ENCODE results near the gene CMTM6. TPM values are rescaled to one million over a fixed set of nuclear protein-coding genes. Genes with fewer than 3 reads are reported as not detected.
"Not testable (repeated sequence)": the region's sequence is repeated elsewhere in the genome, so short reads cannot be mapped to it uniquely, and the experiment has no call there.

Gene CMTM6
- total RNA-seq, 1 donor from 2014 or later = 44.0 TPM

GRCh38 chr3:32482693-32483092 is 20.0 kb downstream of the CMTM6 start:
- peaks cover 39% of the 10 kb centered on the region for H3K36me3 Mint-ChIP-seq
- H3K4me1 Mint-ChIP-seq = peaks cover 5% of the 10 kb centered on the region
- no peak for TF ChIP-seq CTCF (IDR thresholded peaks at IDR 0.05; ENCODE audit: unreplicated experiment)
- H3K27me3 Mint-ChIP-seq (ENCODE audit: low read depth) = no peaks in the 10 kb centered on the region
- DNase-seq (ENCODE audit: low spot score in 2 of 2, unreplicated experiment in 2 of 2) = no peak
- no peak overlapping the region for H3K27ac Mint-ChIP-seq
- no peak overlapping the region for H3K4me3 Mint-ChIP-seq
- peaks cover 3% of the 10 kb centered on the region for H3K9me3 Mint-ChIP-seq

GRCh38 chr3:32481791-32482631 is 20.6 kb downstream of the CMTM6 start:
- TF ChIP-seq CTCF (IDR thresholded peaks at IDR 0.05; ENCODE audit: unreplicated experiment) = no peak
- H3K4me3 Mint-ChIP-seq = no peak overlapping the region
- no peak overlapping the region for H3K27ac Mint-ChIP-seq
- peaks cover 42% of the 10 kb centered on the region for H3K36me3 Mint-ChIP-seq
- no peaks in the 10 kb centered on the region for H3K27me3 Mint-ChIP-seq (ENCODE audit: low read depth)
- DNase-seq (ENCODE audit: low spot score in 2 of 2, unreplicated experiment in 2 of 2) = no peak
- peaks cover 3% of the 10 kb centered on the region for H3K9me3 Mint-ChIP-seq
- peaks cover 5% of the 10 kb centered on the region for H3K4me1 Mint-ChIP-seq

GRCh38 chr3:32480604-32481003 is 22.0 kb downstream of the CMTM6 start:
- H3K27me3 Mint-ChIP-seq (ENCODE audit: low read depth) = no peaks in the 10 kb centered on the region
- peaks cover 3% of the 10 kb centered on the region for H3K9me3 Mint-ChIP-seq
- no peak overlapping the region for H3K27ac Mint-ChIP-seq
- peaks cover 43% of the 10 kb centered on the region for H3K36me3 Mint-ChIP-seq
- no peak for DNase-seq (ENCODE audit: low spot score in 2 of 2, unreplicated experiment in 2 of 2)
- no peak for TF ChIP-seq CTCF (IDR thresholded peaks at IDR 0.05; ENCODE audit: unreplicated experiment)
- peaks cover 5% of the 10 kb centered on the region for H3K4me1 Mint-ChIP-seq
- H3K4me3 Mint-ChIP-seq = no peak overlapping the region

- Mint-ChIP-seq H3K4me1 (peaks cover 7% of the 10 kb centered on the region), H3K27me3 (ENCODE audit: low read depth) (no peaks in the 10 kb centered on the region), H3K36me3 (peaks cover 41% of the 10 kb centered on the region), H3K27ac (no peak overlapping the region), H3K4me3 (no peak overlapping the region), H3K9me3 (peaks cover 3% of the 10 kb centered on the region)
- TF ChIP-seq CTCF (IDR thresholded peaks at IDR 0.05; ENCODE audit: unreplicated experiment) = no peak
- no peak for DNase-seq (ENCODE audit: low spot score in 2 of 2, unreplicated experiment in 2 of 2)
Observed at GRCh38 chr3:32474201-32474600, 28.5 kb downstream of the CMTM6 start.

- not testable (repeated sequence) for H3K27ac Mint-ChIP-seq; H3K9me3 Mint-ChIP-seq; DNase-seq (ENCODE audit: low spot score in 2 of 2, unreplicated experiment in 2 of 2); H3K4me3 Mint-ChIP-seq; H3K27me3 Mint-ChIP-seq (ENCODE audit: low read depth)
- Mint-ChIP-seq H3K4me1 (peaks cover 11% of the 10 kb centered on the region), H3K36me3 (peaks cover 26% of the 10 kb centered on the region)
Observed at GRCh38 chr3:32472151-32472550, 30.5 kb downstream of the CMTM6 start.

GRCh38 chr3:32471246-32471645 is 31.4 kb downstream of the CMTM6 start:
- Mint-ChIP-seq H3K27me3 (ENCODE audit: low read depth) (no peaks in the 10 kb centered on the region), H3K36me3 (peaks cover 20% of the 10 kb centered on the region), H3K4me3 (no peak overlapping the region), H3K9me3 (no peaks in the 10 kb centered on the region), H3K27ac (no peak overlapping the region), H3K4me1 (peaks cover 11% of the 10 kb centered on the region)
- TF ChIP-seq CTCF (IDR thresholded peaks at IDR 0.05; ENCODE audit: unreplicated experiment) = no peak
- no peak for DNase-seq (ENCODE audit: low spot score in 2 of 2, unreplicated experiment in 2 of 2)

Measured in mesothelial cell of epicardium (in vitro differentiated cells).